OCI-M2 (cell line): Measurements from ENCODE around the gene PIK3R4.

Source experiments
- DNase-seq: peaks from one replicate; lab custom pipeline; 2025; ENCODE audit not compliant: unreplicated experiment; lab: John Stamatoyannopoulos, UW

PIK3R4 gene

DNA sequence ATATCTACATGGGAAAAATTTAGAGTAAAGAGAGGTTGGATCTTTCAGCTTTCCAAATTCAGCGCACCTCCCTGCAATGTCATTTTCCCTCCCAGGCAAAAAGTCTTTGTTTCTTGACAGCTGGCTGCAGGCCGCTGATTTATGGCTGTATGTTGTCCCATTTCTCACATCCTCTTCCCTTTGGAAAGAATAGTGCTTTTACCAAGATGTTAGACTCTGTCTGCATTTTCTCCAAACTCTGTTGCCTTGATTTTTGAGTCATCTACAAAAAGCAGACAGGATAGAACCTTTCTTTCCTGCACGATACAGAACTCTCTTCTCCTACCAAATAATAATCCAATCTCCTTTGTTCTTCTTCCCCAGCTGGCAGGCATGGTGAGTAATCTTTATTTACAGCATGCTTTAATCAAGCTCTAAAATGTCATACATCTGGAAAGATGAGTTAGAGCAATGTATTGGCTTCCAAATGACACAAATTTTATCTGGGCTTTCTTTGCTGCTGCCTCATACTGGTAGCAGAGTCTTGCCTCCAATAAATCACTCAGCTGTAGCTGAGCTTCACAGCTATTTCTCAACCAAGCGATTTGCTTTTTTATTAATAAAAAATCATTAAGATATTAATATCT is 101.9 kb downstream of the PIK3R4 start:
- no peak for DNase-seq

DNA sequence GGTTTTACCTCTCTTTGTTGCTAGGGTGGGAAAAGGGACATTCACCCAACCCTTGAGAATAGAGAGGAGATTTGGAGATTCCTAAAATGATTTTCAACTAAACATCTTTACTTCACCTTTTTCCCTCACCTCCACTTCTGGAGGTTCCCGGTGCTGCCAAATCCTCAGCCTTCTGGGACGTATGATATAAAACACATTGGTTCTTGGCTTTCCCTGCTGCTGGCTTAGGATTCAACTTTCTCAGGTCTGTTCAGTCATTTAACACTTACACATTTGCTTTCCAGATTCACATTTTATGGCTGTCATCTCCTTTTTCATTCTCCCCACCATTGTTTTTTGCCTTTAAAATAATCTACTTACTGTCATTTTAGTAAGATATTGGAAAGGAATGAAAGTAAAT is 106.6 kb downstream of the PIK3R4 start:
- DNase-seq: no peak

DNA sequence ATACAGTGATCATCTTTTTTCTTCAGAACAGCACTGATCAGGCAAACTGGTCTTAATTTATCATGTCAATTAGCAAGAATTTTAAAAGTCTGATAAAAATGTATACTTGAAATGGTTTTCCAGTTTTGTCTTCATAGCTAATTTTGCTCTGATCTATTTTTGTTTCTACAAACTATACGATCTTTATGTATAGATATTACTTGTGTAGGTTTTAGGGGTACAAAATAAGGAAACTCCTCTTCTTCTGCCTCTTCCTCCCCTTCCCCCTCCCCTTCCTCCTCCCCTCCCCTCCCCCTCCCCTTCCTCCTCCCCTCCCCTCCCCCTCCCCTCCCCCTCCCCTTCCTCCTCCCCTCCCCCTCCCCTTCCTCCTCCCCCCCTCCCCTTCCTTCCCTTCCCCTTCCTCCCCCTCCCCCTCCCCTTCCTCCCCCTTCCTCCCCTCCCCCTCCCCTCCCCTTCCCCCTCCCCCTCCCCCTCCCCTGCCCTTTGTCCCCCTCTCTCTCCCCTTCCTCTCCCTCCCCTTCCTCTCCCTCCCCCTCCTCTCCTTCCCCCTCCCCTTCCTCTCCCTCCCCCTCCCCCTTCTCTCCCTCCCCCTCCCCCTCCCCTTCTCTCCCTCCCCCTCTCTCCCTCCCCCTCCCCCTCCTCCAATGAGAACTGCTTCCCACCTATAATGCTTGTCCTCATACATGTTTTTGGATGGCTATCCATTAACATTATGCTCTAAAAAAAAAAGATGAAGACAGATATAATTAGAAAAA is 110.0 kb downstream of the PIK3R4 start:
- DNase-seq: no peak

DNA sequence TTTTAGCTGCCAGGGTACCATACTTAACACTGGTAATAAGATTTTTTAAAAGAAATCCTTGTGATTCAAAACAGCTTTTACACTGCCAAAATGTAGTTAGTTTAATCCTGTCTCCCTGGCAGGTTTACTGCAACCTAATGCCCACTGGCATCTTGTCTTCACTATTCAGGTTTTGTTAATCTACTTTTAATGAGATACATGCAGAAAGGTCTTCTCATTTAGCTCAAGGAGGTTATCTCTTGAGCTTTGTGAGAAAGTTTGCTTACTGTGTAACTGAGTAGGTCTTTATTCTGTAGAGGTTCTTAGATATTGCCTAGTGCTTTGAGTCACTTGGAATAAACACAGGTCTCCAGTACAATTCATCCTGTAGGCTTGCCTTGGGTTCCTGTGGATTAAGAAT is 110.7 kb downstream of the PIK3R4 start:
- no peak for DNase-seq

DNA sequence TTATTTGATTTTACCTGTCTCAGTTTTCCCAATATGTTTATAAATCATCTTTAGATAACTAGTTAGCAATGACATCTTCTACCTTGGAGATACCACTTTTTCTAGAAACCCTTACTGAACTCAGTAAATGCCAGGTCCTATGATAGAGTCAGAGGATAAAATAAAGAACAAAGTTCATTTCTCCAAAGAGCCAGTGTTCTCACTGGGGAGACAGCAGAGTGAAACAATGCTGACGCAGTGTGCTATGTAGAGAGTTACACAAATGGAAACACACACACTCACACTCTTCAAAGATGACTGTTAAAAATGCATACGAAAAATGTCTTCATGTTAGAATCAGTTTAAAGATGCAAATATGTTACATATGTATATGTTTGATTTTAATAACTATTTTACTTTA is 111.3 kb downstream of the PIK3R4 start:
- no peak for DNase-seq
